GM19043 (cell line): ENCODE results near the gene MOSPD3.

ENCODE experiments used
- ATAC-seq: cut with Tn5 transposase; IDR thresholded peaks from one replicate; pipeline ENCODE4 v1.9.1; 2021; ENCODE audit warnings: low read depth; ENCODE audit not compliant: unreplicated experiment

Gene MOSPD3

DNA sequence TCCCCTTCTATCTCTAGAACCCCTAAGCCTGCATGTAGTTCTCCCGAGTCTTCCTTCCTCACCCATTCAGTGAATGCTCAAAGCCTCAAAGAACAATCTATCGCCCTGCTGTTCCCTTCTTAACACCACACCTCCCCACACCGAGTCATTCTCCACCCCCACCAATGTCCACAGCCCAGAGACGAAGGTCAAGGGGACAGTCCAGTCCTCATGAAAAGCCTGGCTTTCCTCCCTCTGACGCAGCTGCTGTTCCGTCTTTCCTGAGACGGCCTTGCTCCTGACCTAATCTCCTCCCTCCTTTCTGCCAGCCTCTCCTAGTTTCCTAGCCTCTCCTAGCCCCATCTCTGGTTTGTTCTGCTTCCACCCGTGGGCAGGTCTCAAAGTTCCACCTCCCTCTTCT lies 9.2 kb downstream of the MOSPD3 start:
- no peak for ATAC-seq

DNA sequence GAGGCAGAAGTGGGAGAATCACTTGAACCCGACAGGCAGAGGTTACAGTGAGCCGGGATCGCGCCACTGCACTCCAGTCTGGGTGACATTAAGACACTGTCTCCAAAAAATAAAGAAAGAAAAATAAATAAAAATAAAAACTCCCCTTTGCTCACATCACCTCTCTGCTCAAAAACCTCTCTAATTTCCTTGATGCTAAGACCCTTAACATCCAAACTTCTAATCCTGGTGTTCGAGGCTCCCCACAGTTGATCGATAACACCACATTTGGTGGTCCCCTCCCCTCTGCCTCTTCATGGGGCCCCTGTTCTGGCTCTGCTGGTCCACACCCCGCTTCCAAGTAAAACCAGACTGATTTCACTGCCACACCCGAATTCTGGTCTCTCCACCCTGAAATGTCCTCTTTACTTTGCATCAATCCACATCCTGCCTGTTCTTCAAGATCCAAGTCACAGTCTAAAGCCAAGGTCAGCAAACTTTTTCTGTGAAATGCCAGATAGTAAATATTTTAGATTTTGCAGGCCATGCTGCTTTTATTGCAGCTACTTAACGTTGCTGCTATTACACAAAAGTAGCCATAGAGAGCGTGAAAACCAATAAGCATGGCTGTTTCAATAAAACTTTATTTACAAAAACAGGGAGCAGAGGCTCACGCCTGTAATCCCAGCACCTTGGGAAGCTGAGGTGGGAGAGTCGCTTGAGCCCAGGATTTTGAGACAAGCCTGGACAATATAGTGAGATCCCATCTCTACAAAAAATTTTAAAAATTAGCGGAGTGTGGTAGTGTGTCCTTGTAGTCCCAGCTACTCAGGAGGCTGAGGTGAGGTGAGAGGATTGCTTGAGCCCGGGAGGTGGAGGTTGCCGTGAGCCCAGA lies 11.8 kb downstream of the MOSPD3 start:
- no peak for ATAC-seq

DNA sequence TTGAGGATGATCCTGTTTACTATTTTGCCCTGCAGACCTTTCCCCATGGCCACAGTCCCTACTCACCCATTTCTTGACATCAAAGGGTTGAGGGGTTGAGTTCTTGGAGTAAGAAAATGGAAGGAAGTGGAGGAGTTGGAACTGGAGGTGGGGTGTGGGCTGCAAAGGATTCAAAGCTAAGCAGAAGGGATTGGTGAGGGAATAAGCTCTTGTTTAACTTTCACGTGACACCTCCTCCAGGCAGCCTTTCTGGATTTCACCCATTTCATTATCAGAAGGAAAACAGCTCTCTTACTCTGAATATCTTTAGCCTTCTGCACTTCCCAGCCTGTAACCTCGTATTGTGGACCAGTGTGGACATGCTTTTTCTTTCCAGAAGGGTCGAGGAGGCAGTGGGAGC lies 13.7 kb downstream of the MOSPD3 start:
- ATAC-seq: no peak

DNA sequence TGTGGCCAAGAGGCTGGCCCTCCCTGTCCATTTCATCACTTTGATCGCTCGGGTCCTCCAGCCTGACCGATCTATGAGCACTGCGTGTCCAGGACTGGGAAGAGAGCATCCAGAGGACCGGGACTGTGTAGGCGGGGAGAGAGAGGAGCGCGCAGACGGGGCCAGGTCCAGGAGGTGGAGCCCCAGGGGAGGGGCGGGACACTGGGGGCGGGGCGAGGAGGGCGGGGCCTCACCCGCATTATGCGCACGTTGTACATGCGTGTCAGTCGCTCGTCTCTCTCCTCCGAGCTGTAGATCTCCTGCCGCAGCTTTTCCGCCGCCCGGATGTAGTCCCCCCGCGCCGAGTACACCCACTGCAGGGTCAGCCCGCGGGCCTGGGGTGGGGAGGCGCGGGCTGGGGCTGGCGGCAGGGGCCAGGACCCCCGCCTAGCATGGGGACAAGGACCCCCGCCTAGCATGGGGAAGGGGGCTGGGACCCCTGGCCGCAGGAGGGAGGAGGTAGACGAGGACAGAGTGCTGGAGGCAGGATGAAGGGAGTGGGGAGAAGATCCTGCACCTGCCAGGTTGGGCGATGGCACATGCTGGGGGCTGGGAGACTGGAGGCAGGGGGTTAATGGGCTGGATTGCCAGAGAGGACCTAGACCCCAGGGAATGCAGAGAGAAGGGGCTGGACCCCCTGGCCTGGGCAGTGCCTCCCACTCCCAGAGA lies 14.3 kb downstream of the MOSPD3 start:
- ATAC-seq: peak; percentile 84

DNA sequence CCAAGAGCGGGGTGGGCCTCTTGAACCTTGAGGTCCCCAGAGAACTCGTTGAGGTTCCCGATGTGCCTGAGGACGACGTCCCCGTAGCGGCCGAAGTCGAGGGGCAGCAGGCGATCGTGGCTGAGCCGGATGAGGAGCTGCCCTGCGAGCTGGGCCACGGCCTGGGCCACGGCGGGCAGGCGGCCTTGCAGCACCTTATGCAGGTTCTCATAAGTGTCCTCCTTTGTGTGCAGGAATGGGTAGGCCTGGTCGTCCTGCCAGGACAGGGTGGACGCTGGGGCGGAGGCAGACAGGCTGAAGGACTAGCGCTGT lies 14.9 kb downstream of the MOSPD3 start:
- ATAC-seq: no peak

DNA sequence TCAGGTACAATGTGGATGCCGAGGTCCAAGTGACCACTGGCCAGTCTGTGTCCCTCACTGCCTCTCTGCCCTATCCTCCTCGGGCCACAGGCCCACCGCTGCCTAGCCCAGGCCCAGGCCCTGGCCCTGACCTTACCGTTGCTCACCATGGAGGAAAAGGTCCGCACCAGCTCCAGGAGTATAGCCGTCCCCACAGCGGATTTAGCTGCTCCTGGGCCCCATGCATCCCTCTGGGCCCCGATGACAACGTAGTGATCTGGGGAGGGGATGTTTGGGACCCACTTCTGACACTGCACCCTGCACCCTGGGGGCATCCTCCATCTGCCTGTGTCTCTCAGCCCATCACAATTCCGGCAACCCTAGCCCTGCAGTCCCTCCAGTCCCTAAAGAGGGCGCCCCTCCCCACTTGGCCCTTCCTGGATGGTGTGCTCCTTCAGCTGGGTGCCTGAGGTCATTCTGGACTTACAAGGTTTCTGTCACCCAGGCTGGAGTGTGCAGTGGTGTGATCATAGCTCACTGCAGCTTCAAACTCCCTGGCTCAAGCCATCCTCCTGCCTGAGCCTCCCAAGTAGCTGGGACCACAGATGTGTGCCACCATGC lies 16.9 kb downstream of the MOSPD3 start:
- ATAC-seq: no peak

DNA sequence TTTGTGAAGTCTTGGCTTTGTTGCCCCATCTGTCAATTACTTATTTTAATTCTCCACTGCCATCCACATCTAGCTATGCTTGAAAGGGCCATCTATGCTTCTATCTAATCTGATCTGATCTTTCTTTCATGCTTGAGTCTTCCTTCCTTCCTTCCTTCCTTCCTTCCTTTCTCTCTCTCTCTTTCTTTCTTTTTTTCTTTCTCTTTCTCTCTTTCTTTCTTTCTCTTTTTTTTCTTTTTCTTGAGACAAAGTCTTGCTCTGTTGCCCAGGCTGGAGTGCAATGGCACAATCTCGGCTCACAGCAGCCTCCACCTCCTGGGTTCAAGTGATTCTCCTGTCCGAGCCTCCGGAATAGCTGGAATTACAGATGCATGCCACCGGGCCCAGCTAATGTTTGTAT lies 17.7 kb downstream of the MOSPD3 start:
- ATAC-seq: no peak

DNA sequence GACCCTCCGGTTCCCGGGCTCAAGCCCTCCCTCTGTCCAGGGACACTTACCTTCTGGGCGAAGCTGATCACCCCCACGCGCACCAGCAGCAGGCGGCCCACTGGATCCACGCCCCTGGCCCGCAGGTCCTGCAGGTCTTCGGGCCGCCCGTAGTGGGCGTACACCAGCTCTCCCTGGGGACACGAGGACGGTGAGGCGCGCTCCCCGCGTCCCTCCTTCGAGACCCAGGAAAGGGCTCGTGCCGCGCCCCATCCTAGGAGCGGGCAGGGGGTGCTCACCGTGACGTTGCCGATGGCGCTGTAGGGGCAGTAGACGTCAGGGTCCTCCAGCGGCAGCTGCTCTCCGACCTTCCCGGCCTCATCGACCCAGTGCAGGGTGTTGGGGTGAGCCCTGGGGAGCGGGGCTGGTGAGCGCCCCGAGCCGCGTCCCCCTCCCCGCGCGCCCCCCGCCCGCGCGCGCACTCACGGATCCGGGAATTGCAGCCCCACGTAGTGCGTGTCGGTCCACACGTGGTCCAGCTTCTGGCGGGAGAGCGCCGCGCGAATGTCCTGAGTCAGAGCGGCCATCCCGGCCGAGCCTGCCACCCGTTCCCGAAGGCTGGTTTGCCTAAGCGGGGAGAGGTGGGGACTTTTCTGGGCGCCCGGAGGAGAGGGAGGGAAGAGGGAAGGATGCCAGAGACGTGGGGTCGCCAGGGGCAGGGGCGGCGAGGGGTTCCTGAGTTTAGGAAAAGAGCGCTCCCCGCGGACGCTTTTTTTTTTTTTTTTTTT lies 20.8 kb downstream of the MOSPD3 start:
- ATAC-seq: no peak

DNA sequence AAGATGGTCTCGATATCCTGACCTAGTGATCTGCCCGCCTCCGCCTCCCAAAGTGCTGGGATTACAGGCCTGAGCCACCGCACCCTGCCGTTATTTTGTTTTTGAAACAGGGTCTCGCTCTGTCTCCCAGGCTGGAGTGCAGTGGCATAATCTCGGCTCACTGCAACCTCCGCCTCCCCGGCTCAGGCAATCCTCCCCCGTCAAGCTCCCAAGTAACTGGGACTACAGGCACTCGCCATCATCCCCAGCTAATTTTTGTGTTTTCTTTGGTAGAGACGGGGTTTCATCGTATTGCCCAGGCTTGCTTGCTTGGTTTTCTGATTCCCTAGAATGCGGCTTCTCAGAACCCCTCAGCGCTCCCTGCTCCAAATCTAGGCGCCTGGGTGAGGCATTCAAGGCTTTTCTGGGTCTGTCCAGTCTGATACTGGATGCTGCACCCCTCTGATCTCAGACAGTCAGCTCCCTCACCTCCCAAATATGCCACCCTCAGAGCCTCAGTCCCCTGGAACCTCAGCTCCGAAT lies 27.7 kb downstream of the MOSPD3 start:
- no peak for ATAC-seq

DNA sequence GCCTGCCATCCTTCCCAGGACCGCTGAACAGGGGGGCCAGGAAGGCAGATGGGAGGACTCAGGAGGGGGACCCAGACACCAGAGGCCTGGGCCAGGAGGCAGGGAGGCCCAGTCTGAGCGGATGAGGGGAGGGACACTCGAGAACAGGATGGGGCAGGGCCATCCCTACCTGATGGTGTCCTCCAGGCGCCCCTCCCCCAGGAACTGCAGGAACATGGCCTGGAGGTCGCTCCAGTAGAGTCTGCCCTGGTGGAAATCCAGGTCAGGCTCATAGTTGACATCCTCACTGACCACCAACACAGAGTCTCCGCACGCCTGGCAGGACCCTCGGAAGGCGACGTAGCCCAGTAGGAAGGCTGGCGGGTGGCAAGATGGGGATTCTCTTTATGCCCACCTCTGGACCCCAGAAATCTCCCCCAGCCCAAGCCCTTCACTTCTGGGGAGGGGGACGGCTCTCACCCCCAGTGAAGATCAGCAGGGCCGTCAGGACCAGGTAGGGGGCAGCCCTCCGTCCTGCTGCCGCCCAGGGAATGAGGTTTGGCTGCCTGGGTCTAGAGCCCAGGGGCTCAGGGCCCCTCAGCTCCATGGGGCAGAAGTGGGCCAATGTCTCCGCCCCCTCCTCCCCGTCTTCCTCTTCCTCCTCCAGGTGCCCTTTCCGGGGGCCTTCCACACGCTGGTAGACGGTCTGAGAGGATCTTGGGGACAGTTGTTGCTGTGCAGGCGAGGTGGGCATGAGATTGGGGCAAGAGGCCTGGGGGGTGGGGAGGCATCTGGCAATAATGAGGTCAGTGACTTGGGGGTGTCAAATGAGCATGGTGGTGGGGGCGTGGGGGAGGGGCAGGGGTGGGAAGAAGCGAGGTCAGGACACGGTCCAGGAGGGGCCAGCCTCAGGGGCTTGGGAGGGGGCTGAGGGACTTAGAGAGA lies 28.4 kb downstream of the MOSPD3 start:
- no peak for ATAC-seq

DNA sequence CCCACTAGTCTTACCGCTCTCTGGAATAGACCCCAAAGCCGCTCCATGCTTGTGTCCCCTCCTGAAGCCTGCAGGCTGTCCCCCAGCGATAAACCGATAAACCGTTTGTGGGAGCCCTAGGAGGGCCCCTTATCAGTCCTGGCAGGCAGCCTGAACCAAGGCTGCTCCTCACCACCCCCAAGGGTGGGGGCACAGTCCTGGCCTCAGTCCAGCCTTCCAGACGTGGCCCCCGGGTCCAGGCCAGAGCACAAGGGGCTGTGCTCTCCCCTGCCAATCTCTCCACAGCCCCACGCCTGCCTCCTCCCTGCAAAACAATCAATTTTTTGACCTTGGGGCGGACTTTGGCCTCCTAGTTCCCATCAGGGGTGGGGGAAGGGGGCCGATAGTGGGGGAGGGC lies 29.1 kb downstream of the MOSPD3 start, which contains the start of gene TFR2:
TFR2 (minus strand) TSS at position 90 of the 397 bp plus-strand sequence; CDS start at position 47, 43 bp downstream.
- no peak for ATAC-seq

DNA sequence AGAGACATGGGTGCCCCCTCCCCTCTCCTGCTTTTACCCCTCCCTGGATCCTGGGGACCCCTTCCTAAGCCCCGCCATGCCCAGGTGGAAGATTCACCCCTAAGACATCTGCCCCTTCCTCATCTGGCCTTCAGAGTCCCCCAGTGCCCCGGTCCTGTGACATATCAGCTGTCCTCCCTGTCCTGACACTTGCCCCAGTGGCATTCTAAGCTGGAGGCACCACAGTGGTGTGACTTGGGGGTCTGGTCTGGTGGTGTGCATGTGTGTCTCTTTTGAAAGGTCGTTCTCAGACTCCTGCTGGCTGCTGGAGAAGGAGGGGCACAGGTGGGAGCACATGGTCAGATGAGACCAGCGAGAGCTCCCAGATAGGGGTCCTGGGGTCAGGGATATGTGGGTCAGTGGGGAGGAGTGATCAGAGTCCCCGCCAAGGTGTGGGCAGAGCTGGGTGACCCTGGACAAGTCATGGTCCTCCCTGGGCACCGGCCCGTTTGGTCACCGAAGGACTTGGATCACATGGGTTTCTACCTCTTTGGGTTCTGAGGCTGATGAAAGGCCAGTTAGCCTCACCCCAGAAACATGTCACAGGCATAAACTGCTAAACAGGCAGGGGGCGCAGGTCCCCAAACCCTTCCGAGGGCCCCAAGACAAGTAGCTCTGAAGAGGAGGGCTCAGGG lies 29.7 kb downstream of the MOSPD3 start:
- ATAC-seq: no peak

DNA sequence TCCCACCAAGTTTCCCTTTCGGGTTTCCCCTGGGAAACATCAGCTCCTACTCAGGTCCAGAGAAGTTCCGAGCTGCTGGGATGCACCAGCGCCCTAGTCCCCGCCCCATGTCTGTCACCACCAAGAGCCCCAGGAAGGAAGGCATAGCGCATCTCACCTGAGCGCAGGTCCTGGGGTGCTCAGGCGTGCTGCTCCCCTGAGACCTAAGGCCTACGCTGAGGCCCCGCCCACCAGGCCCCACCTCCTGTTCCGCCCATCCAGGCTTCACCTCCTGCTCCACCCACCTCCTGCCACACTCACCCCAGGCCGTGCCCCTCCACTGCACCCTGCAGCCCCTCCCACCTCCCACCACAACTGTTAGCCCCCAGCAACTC lies 30.2 kb downstream of the MOSPD3 start:
- no peak for ATAC-seq

DNA sequence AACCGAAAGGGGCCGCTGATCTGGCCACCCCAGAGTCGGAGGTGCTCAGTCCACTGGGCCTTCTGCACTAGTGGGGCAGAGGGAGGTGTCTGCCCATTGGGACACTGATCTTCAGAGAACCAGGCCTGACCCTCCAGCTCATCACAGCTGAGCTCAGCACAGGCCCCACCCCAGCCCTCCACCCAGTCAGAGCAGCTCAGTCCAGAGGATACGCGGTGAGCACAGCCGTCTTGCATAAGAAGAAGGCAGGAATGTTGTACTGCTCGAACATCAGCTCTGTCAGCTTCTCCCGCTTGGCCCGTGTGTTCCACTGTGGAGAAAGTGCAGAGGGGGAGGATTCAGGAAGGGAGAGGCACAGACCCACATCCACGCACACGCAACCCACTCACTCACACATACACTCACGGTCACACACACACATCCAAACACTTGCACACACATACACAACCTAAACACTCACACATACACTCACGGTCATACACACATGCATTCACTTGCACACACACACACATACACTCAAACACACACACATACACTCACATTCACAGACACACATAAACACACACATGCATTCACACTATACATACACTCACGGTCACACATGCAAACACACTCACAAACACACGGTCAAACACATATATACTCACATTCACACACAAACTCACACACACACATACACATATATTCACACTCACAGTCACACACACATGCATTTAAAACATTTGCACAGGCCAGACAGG lies 37.7 kb downstream of the MOSPD3 start:
- ATAC-seq: no peak

DNA sequence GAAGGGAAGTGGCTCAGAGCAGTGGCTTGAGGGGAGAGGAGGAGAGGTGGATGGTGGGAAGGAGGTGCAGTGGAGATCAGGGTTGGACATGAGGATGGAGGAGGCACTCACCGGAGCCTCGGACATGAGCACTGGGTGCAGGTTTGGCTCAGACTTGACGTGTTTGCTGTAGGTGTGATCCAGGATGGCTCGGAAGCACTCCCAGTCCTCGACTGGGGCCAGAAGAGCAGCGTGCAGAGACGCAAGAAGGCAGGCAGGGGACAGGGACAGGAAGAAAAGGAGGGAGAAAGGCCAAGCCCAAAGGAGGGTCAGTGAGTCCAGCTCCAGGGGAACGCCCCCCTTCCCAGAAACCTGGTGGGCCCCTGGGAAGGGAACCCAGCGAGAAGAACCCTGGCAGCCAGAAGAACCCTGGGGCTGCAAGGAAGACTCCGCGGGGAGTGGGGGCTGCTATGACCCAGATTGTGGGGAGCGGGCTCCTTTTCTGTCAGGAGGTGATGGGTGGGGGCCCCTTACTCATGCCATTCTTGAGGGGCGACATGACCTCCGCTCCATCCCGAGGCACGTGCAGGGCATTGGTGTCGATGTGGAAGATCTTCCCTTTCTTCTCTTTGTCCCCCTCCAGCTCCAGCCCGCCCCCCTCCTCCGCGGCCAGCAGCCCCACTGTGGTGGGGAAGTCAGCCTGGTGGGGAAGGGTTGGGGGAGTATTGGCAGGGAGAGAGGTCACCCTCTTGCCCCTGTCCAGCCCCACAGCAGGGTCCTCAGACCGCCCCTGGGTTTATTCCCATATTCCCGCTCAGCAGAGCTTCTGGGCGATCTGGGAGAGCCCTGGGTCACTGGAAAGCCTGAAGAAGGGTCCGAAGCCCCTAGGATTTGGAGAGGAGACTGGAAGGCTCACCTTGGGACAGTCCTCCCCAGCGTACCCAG lies 42.8 kb downstream of the MOSPD3 start:
- no peak for ATAC-seq

DNA sequence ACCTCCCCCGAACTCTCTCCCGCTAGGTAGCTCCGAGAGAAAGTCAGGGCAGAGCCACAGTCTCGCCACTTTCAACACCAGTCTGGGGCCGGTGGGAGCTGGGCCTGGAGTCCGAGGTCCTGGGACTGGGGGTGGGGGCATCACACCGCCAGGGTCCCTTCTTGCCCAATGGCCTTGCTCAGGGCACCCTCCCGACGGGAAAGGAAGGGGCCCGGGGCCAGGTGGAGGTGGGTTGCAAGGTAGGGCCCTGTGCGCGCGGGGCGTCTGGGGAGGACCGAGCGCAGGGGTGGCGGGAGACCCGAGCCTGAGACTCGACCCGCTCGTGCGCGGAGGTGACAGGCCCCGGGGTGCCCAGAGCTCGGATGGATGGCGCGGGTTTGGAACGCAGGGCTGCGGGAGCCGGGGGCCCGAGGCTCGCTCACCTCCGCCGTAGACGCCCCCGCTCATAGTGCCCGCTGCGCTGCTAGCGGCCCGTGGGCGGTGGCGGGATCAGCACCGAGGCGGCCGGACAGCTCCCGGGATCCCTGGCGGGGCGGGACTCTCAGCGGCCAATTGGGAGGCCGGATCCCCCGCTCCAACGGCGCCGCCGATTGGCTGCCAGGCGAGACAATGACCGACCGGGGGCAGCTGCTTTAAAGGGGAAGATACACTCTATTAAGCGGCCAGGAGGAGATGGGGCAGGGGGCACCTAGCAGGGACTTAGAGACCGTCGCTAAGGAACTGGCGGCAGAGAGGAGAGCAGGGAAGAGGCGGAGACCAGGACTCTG lies 43.8 kb downstream of the MOSPD3 start, which contains the start of gene ACTL6B:
ACTL6B (minus strand) TSS at position 541 of the 767 bp plus-strand sequence; CDS start at position 447, 94 bp downstream.
- ATAC-seq: no peak
